Measurements from ENCODE around the gene PRRX2. TPM values are rescaled to one million over a fixed set of nuclear protein-coding genes. Genes with fewer than 3 reads are reported as not detected.

PRRX2 gene
- total and polyA plus RNA-seq, 9 of the 15 experiments (the other 6 are each of a cell fraction or from before 2014, with no cell fraction given): 0.21 TPM; not detected in 8

DNA sequence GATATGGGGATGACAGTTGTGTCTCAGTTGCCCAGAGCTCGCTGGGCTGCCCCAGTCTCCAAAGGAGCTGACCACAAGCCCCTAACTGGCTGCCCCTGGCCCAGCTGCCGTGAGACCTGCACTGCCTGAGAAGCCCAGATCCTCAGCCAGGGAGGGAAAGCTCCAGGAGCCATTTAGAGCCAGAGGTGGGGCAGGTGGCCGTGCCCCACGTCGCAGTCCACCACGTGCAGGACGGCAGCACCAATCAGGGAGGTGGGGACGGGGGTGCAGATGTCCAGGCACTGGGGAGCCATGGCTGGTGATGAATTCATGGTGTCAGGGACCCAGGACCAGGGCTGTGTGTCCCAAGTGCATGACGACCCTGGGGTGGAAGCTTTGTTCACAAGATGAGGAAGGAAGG lies 13.4 kb downstream of the PRRX2 start (continued):
- TF ChIP-seq, protein P1, sequence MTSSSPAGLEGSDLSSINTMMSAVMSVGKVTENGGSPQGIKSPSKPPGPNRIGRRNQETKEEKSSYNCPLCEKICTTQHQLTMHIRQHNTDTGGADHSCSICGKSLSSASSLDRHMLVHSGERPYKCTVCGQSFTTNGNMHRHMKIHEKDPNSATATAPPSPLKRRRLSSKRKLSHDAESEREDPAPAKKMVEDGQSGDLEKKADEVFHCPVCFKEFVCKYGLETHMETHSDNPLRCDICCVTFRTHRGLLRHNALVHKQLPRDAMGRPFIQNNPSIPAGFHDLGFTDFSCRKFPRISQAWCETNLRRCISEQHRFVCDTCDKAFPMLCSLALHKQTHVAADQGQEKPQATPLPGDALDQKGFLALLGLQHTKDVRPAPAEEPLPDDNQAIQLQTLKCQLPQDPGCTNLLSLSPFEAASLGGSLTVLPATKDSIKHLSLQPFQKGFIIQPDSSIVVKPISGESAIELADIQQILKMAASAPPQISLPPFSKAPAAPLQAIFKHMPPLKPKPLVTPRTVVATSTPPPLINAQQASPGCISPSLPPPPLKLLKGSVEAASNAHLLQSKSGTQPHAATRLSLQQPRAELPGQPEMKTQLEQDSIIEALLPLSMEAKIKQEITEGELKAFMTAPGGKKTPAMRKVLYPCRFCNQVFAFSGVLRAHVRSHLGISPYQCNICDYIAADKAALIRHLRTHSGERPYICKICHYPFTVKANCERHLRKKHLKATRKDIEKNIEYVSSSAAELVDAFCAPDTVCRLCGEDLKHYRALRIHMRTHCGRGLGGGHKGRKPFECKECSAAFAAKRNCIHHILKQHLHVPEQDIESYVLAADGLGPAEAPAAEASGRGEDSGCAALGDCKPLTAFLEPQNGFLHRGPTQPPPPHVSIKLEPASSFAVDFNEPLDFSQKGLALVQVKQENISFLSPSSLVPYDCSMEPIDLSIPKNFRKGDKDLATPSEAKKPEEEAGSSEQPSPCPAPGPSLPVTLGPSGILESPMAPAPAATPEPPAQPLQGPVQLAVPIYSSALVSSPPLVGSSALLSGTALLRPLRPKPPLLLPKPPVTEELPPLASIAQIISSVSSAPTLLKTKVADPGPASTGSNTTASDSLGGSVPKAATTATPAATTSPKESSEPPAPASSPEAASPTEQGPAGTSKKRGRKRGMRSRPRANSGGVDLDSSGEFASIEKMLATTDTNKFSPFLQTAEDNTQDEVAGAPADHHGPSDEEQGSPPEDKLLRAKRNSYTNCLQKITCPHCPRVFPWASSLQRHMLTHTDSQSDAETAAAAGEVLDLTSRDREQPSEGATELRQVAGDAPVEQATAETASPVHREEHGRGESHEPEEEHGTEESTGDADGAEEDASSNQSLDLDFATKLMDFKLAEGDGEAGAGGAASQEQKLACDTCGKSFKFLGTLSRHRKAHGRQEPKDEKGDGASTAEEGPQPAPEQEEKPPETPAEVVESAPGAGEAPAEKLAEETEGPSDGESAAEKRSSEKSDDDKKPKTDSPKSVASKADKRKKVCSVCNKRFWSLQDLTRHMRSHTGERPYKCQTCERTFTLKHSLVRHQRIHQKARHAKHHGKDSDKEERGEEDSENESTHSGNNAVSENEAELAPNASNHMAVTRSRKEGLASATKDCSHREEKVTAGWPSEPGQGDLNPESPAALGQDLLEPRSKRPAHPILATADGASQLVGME (CRISPR knock-in tag; IDR thresholded peaks at IDR 0.05): no peak
- TF ChIP-seq HMGN3 (IDR thresholded peaks at IDR 0.05; ENCODE audit: borderline replicate concordance, extremely low read depth, insufficient read length, low read depth, low read length): peak; percentile 7
- TF ChIP-seq SMARCA4 (IDR thresholded peaks at IDR 0.05): no peak

DNA sequence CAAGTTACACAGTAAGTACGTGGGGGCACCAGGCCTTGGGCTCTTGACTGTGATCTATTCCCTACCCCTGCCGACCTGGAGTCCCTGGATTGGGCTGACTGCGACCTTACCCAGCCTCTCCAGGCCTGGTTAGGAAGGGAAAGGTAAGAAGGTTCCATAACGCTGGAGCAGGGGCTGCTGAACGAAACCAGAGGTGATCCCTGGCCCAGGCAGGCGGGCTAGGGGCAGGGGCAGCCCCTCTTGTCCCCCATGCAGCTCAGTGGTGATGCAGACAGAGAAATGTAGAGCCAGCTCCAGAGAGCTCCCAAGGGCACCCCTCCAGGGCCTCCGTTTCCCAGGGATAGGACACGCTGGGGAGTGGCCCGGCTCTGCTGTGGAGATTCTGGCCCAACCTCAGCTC lies 14.1 kb downstream of the PRRX2 start:
- no peak for ATAC-seq
- TF ChIP-seq CTBP1 (IDR thresholded peaks at IDR 0.05; ENCODE audit: borderline replicate concordance): no peak
- peak; percentile 37; the same call in 1 of the 2 replicates for TF ChIP-seq POLR2G (IDR thresholded peaks at IDR 0.05; ENCODE audit: low read depth, low read length)
- peak; percentile 6 for TF ChIP-seq HMGN3 (IDR thresholded peaks at IDR 0.05; ENCODE audit: borderline replicate concordance, extremely low read depth, insufficient read length, low read depth, low read length)
- H3K27ac ChIP-seq (ENCODE audit: extremely low read depth, low read depth, low read length): no peak overlapping the region
- ChIA-PET POLR2A (interaction anchor here (0.7 to 1.8 kb wide), 3 partner anchors 8 to 1338 kb away, joined by 3 to 5 read pairs (median 4); no protein-coding TSS in a partner anchor), CTCF (ENCODE audit: low intra/inter-chr PET ratio) (no interaction called here)
- no TSS peak for BruUV-seq (replicated peaks)
- H3K4me1 ChIP-seq (replicated peaks in 1 of 2; ENCODE audit: control insufficient read depth in 2 of 2, insufficient read depth in 2 of 2, low read length in 2 of 2): peaks cover 0 to 44% of the 10 kb centered on the region in 2 experiments; a peak in 3 of 5 replicates
- H3K36me3 ChIP-seq (ENCODE audit: control insufficient read depth, insufficient read depth, low read length): no peaks in the 10 kb centered on the region
- peaks cover 43 to 69% of the 10 kb centered on the region in 2 experiments for H3K27me3 ChIP-seq (ENCODE audit: control insufficient read depth in 2 of 2, insufficient read depth in 2 of 2, low read length in 2 of 2)
- no peak for FAIRE-seq
- H3K79me2 ChIP-seq (ENCODE audit: control insufficient read depth, insufficient read depth, low read length): no peaks in the 10 kb centered on the region
- H3K4me3 ChIP-seq: no peak overlapping the region
- H3K4me2 ChIP-seq (ENCODE audit: insufficient read depth, low read length): no peak overlapping the region
- peaks cover 34% of the 10 kb centered on the region for H4K20me1 ChIP-seq (replicated peaks; ENCODE audit: control insufficient read depth, insufficient read depth, low read length)
- no peak overlapping the region for H2AFZ ChIP-seq (ENCODE audit: low read depth, low read length)
- intact Hi-C loops (cut with micrococcal nuclease) (loop anchor here (10.0 kb wide), 1 partner anchor 985 kb away; no protein-coding TSS in a partner anchor), in situ Hi-C loops (cut with MboI) (loop anchor here (10.0 kb wide), 1 partner anchor 1465 kb away; no protein-coding TSS in a partner anchor)
- H3K9ac ChIP-seq (ENCODE audit: insufficient read depth in 1 of 2, low read depth in 2 of 2, low read length in 2 of 2): peak overlapping the region in 1 of 2 experiments; percentile 2; a peak in 2 of 4 replicates
- no peaks in the 10 kb centered on the region for H3K9me1 ChIP-seq (ENCODE audit: control insufficient read depth, insufficient read depth, low read length)
- peaks cover 2% of the 10 kb centered on the region; the same call in 1 of the 2 replicates for H3K9me3 ChIP-seq (replicated peaks; ENCODE audit: control insufficient read depth, insufficient read depth, low read depth, low read length)
- DNase-seq (ENCODE audit: extremely low read depth in 1 of 4, low spot score in 3 of 4): no peak
- 5% methylated on average over 9 of the region's 9 CpGs for WGBS (ENCODE audit: insufficient coverage, low coverage, missing lambda C conversion rate)

All from K562 (cell line).